GM12878 (cell line): ENCODE measurements around the gene SYNPO. TPM values are rescaled to one million over a fixed set of nuclear protein-coding genes. Genes with fewer than 3 reads are reported as not detected.

Source experiments
- ATAC-seq: fragments of 200-7000 bp; cut with Tn5 transposase; 3 replicates; pipeline ENCODE4 v1.9.1; 2020; ENCODE audit warnings: mild to moderate bottlenecking, moderate library complexity
- BruUV-seq: library from RNA; stranded (reverse); fragments of 400-500 nt; replicated peaks from 2 replicates; lab custom pipeline; 2021; lab: Mats Ljungman, UMichigan
- CTCF ChIA-PET: fragments of 300-600 bp; sonication (Branson Sonifier 250); formaldehyde crosslinking; extraction: SDS; loops from one replicate; lab custom pipeline; 2021; ENCODE audit warnings: inconsistent platforms; lab: Yijun Ruan, JAX
- POLR2A ChIA-PET: fragments of 350-600 bp; formaldehyde crosslinking; extraction: SDS; loops from one replicate; lab custom pipeline; 2021; ENCODE audit warnings: inconsistent platforms; lab: Charles Lee
- RAD21 ChIA-PET: fragments of 300-600 bp; sonication (Branson Sonifier 250); formaldehyde crosslinking; loops from one replicate; lab custom pipeline; 2023; ENCODE audit warnings: antibody characterized with exemption; ENCODE audit not compliant: unreplicated experiment; lab: Charles Lee
- SMC1A ChIA-PET: fragments of 300-600 bp; sonication (Branson Sonifier 250); formaldehyde crosslinking; loops from one replicate; lab custom pipeline; 2023; ENCODE audit not compliant: unreplicated experiment, uncharacterized antibody; lab: Charles Lee
- DNase-seq: peaks from one replicate; pipeline ENCODE4 v3.0.0-alpha.2; 2011; ENCODE audit warnings: low read depth, low spot score
- FAIRE-seq: peaks from 3 replicates; lab custom pipeline; 2011; peaks lifted over from hg19 to GRCh38; lab: Jason Lieb, UNC
- H2AFZ ChIP-seq: 2 replicates; pipeline ENCODE4 v1.6.0; 2011; ENCODE audit warnings: low read depth, low read length, control low read depth; ENCODE audit not compliant: control insufficient read depth
- H3K27ac ChIP-seq: 2 replicates; pipeline ENCODE4 v1.5.1; 2011; ENCODE audit warnings: control low read depth; ENCODE audit not compliant: control insufficient read depth, insufficient read depth
- H3K27me3 ChIP-seq, 2 experiments: replicated peaks in 1 of 2; 2 replicates each; pipeline versions ENCODE4 v1.6.0 to v1.6.1; 2011; ENCODE audit warnings: low read length in 1 of 2; ENCODE audit not compliant: control insufficient read depth in 2 of 2, insufficient read depth in 2 of 2
- H3K36me3 ChIP-seq, 2 experiments: 2 replicates each; pipeline ENCODE4 v1.5.1; 2011; ENCODE audit warnings: low read length in 1 of 2; ENCODE audit not compliant: control insufficient read depth in 2 of 2, insufficient read depth in 2 of 2
- H3K4me1 ChIP-seq: 2 replicates; pipeline ENCODE4 v1.6.1; 2011; ENCODE audit warnings: mild to moderate bottlenecking, low read length, moderate library complexity, mixed read lengths; ENCODE audit not compliant: control insufficient read depth, insufficient read depth
- H3K4me2 ChIP-seq: 2 replicates; pipeline ENCODE4 v1.6.0; 2011; ENCODE audit warnings: control low read depth; ENCODE audit not compliant: control insufficient read depth, insufficient read depth
- H3K4me3 ChIP-seq: fragments of 200-600 bp; sonication (generic); 2 replicates; pipeline ENCODE4 v1.5.1; 2016
- H3K79me2 ChIP-seq: 2 replicates; pipeline ENCODE4 v1.6.0; 2011; ENCODE audit warnings: low read length; ENCODE audit not compliant: control insufficient read depth, insufficient read depth
- H3K9ac ChIP-seq: 2 replicates; pipeline ENCODE4 v1.8.0; 2011; ENCODE audit warnings: low read length, control low read depth, mixed read lengths; ENCODE audit not compliant: control insufficient read depth, insufficient read depth
- H3K9me3 ChIP-seq: replicated peaks from 3 replicates; pipeline ENCODE4 v1.5.1; 2011; ENCODE audit warnings: mild to moderate bottlenecking, low read length; ENCODE audit not compliant: control insufficient read depth, insufficient read depth
- H4K20me1 ChIP-seq: 2 replicates; pipeline ENCODE4 v1.6.0; 2011; ENCODE audit not compliant: control insufficient read depth, insufficient read depth
- CHD4 ChIP-seq: fragments of 200-600 bp; sonication (generic); IDR thresholded peaks from 2 replicates; pipeline ENCODE4 v1.6.1; 2016; ENCODE audit warnings: mild to moderate bottlenecking
- EZH2 ChIP-seq: IDR thresholded peaks from 2 replicates; pipeline ENCODE4 v1.6.1; 2012; ENCODE audit warnings: low read depth, mild to moderate bottlenecking, control low read depth, inconsistent platforms, low read length, borderline replicate concordance; ENCODE audit not compliant: control insufficient read depth
- GATAD2B ChIP-seq: fragments of 450-650 bp; conservative IDR thresholded peaks from 2 replicates; pipeline ENCODE4 v1.6.1; 2017; ENCODE audit warnings: low read depth, mild to moderate bottlenecking, moderate library complexity
- MEF2A ChIP-seq: IDR thresholded peaks from 2 replicates; pipeline ENCODE4 v1.6.1; 2011; ENCODE audit warnings: low read depth, mild to moderate bottlenecking, low read length, moderate library complexity; ENCODE audit not compliant: insufficient read depth
- MTA2 ChIP-seq: fragments of 450-650 bp; IDR thresholded peaks from 2 replicates; pipeline ENCODE4 v1.6.1; 2016; ENCODE audit warnings: low read depth, mild to moderate bottlenecking, moderate library complexity
- NBN ChIP-seq: fragments of 450-650 bp; IDR thresholded peaks from 2 replicates; pipeline ENCODE4 v1.6.1; 2016
- PML ChIP-seq: IDR thresholded peaks from 2 replicates; pipeline ENCODE4 v1.6.1; 2012; ENCODE audit warnings: low read length, inconsistent platforms
- POLR2AphosphoS5 ChIP-seq: IDR thresholded peaks from 2 replicates; pipeline ENCODE4 v1.6.1; 2011; ENCODE audit warnings: mild to moderate bottlenecking, low read length, inconsistent platforms
- SIN3A ChIP-seq: IDR thresholded peaks from 2 replicates; pipeline ENCODE4 v1.6.1; 2012; ENCODE audit warnings: low read depth, low read length, improper control_type of control experiment
- SRF ChIP-seq, 2 experiments: IDR thresholded peaks; 2 replicates each; pipeline ENCODE4 v1.6.1; 2011; ENCODE audit warnings: low read depth in 2 of 2, low read length in 2 of 2, mild to moderate bottlenecking in 1 of 2, moderate library complexity in 1 of 2
- TAF1 ChIP-seq: IDR thresholded peaks from 2 replicates; pipeline ENCODE4 v1.6.1; 2011; ENCODE audit warnings: mild to moderate bottlenecking, low read depth, low read length, borderline replicate concordance
- WGBS: methylation state at CpG from one replicate; pipeline ENCODE4 v1.1.6; 2016; ENCODE audit warnings: low lambda C conversion rate; ENCODE audit not compliant: insufficient replicate concordance, insufficient coverage; ENCODE audit errors: missing lambda C conversion rate; 5-methylcytosine and 5-hydroxymethylcytosine counted together
- in situ Hi-C: fragments of 300-500 bp; cut with MboI; formaldehyde crosslinking; loops from 9 replicates; pipeline ENCODE4 v1.14.3; 2018; ENCODE audit warnings: mixed read lengths
- intact Hi-C: fragments of 100-400 bp; cut with micrococcal nuclease; formaldehyde crosslinking; loops from one replicate; pipeline ENCODE4 v1.14.2; 2022; ENCODE audit not compliant: unreplicated experiment
- polyA plus RNA-seq, 11 experiments: library from polyadenylated mRNA; depleted of rRNA in 4 of 11; unstranded in 6 of 11; stranded (reverse) in 5 of 11; fragments of >200 nt; fragmentation: Nextera tagmentation in 4 of 11; fragmentation: Illumina TruSeq in 1 of 11; extraction: Ambion mirVana in 4 of 11; extraction: Trizol in 1 of 11; gene quantifications; 1 replicate in 1 of 11; 2 replicates in 10 of 11; pipeline versions ENCODE4 v1.2.1 to v1.2.3, GENCODE V29; 2011 to 2016; ENCODE audit warnings: inconsistent platforms in 2 of 11, missing spikeins in 2 of 11, low read depth in 1 of 11
- total RNA-seq, 4 experiments: library from RNA; depleted of rRNA in 3 of 4; stranded (reverse); fragments of >200 nt in 3 of 4; fragmentation: Illumina TruSeq in 1 of 4; extraction: Trizol in 1 of 4; gene quantifications; 2 replicates each; pipeline versions ENCODE4 v1.2.1 to v1.2.3, GENCODE V29; 2013 to 2021
- TF ChIP-seq, protein P1 (sequence below): fragments of 450-650 bp; IDR thresholded peaks from 2 replicates; pipeline ENCODE4 v1.6.1; 2018; ENCODE audit warnings: mild to moderate bottlenecking, low read depth, moderate library complexity; ENCODE audit not compliant: partially characterized antibody
- TF ChIP-seq, protein P2 (sequence below): fragments of 450-650 bp; IDR thresholded peaks from 2 replicates; pipeline ENCODE4 v1.6.1; 2014; ENCODE audit warnings: mild to moderate bottlenecking

SYNPO gene
- total and polyA plus RNA-seq, 10 of the 15 experiments (the other 5 are each of a cell fraction or from before 2014, with no cell fraction given), result 0.77 to 21.0 (median 3.9) TPM

DNA sequence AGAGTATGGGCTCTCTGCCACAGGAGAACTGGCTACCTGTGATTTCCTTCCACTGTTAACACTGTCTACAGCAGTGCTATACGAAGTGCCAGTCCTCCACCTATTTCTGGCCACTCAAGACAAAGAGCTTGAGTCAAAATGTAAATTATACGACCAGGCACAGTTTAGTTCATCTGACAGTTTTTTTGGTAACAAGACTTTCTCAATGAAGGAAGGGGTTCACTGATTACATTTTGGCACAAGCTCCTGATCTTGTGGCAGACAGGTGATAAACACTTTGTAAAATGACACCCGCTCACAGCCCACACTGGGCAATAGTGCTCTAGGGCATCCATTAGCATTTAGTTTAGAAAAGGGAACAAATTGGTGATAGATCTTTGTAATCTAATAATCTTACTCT lies 51.8 kb downstream of the SYNPO start:
- Histone ChIP-seq H3K9ac (no peak overlapping the region), H3K27ac (no peak overlapping the region), H3K4me2 (no peak overlapping the region), H2AFZ (no peak overlapping the region), H3K79me2 (no peaks in the 10 kb centered on the region), H3K27me3 (no peaks in the 10 kb centered on the region), H4K20me1 (no peaks in the 10 kb centered on the region), H3K4me3 (no peak overlapping the region), H3K36me3 (peaks cover 8 to 51% of the 10 kb centered on the region in 2 experiments), H3K4me1 (no peaks in the 10 kb centered on the region), H3K9me3 (no peaks in the 10 kb centered on the region)
- ChIA-PET SMC1A (no interaction called here), RAD21 (no interaction called here), CTCF (no interaction called here), POLR2A (interaction anchor here (1.4 kb wide), 1 partner anchor 9 kb away, joined by 4 read pairs; the partner anchor contains the start of gene RBM22)
- no peak for FAIRE-seq
- TF ChIP-seq MTA2 (no peak), MEF2A (no peak), POLR2AphosphoS5 (no peak), PML (no peak), CHD4 (no peak), NBN (no peak), SRF (IDR thresholded peaks at IDR 0.05; ENCODE audit: low read depth in 2 of 2, low read length in 2 of 2) (no peak), GATAD2B (no peak), EZH2 (no peak), TAF1 (no peak), SIN3A (no peak)
- TF ChIP-seq, protein P1, sequence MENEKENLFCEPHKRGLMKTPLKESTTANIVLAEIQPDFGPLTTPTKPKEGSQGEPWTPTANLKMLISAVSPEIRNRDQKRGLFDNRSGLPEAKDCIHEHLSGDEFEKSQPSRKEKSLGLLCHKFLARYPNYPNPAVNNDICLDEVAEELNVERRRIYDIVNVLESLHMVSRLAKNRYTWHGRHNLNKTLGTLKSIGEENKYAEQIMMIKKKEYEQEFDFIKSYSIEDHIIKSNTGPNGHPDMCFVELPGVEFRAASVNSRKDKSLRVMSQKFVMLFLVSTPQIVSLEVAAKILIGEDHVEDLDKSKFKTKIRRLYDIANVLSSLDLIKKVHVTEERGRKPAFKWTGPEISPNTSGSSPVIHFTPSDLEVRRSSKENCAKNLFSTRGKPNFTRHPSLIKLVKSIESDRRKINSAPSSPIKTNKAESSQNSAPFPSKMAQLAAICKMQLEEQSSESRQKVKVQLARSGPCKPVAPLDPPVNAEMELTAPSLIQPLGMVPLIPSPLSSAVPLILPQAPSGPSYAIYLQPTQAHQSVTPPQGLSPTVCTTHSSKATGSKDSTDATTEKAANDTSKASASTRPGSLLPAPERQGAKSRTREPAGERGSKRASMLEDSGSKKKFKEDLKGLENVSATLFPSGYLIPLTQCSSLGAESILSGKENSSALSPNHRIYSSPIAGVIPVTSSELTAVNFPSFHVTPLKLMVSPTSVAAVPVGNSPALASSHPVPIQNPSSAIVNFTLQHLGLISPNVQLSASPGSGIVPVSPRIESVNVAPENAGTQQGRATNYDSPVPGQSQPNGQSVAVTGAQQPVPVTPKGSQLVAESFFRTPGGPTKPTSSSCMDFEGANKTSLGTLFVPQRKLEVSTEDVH, result no peak
- TF ChIP-seq, protein P2, sequence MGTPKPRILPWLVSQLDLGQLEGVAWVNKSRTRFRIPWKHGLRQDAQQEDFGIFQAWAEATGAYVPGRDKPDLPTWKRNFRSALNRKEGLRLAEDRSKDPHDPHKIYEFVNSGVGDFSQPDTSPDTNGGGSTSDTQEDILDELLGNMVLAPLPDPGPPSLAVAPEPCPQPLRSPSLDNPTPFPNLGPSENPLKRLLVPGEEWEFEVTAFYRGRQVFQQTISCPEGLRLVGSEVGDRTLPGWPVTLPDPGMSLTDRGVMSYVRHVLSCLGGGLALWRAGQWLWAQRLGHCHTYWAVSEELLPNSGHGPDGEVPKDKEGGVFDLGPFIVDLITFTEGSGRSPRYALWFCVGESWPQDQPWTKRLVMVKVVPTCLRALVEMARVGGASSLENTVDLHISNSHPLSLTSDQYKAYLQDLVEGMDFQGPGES, result no peak
- intact Hi-C loops (no loop called here), in situ Hi-C loops (no loop called here)
- BruUV-seq, result no TSS peak
- ATAC-seq, result no peak
- WGBS, result 78% methylated on average over 3 of the region's 3 CpGs
- no peak for DNase-seq
